GM08714 (cell line): Measurements from ENCODE around the gene ATXN3L.

ENCODE experiments used
- H3K4me3 ChIP-seq: fragments of 200-500 bp; sonication (Bioruptor generic); 2 replicates; pipeline ENCODE4 v1.5.1; 2014; ENCODE audit warnings: mild to moderate bottlenecking, low read length, inconsistent platforms
- ZNF274 ChIP-seq: IDR thresholded peaks from 2 replicates; pipeline ENCODE4 v1.6.1; 2012; ENCODE audit warnings: mild to moderate bottlenecking, low read depth, low read length

Gene ATXN3L

DNA sequence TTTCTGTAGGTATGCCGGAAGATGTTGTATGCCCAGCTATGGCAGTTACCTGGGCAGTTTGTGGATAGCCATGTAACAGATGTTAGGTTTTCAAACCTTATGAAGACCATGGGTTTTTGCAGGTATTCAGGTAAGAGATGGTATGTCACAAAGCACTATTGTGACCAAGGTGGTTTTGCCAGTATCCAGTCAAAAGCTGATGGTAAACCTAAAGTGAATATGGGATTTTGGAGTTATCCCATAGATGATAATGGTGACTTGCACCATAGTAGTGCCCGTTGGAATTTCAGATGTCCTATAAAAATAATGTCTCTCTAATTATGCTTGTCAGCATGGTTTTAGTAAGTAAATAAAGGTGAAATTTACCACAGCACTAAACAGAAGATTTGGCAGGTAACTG is at the start of gene ATXN3L:
ATXN3L (minus strand) TSS at position 101 of the 400 bp plus-strand sequence. CDS start 119 bp downstream, outside the sequence.
- no peak for TF ChIP-seq ZNF274
- H3K4me3 ChIP-seq, result no peak within 1 kb of the TSS

DNA sequence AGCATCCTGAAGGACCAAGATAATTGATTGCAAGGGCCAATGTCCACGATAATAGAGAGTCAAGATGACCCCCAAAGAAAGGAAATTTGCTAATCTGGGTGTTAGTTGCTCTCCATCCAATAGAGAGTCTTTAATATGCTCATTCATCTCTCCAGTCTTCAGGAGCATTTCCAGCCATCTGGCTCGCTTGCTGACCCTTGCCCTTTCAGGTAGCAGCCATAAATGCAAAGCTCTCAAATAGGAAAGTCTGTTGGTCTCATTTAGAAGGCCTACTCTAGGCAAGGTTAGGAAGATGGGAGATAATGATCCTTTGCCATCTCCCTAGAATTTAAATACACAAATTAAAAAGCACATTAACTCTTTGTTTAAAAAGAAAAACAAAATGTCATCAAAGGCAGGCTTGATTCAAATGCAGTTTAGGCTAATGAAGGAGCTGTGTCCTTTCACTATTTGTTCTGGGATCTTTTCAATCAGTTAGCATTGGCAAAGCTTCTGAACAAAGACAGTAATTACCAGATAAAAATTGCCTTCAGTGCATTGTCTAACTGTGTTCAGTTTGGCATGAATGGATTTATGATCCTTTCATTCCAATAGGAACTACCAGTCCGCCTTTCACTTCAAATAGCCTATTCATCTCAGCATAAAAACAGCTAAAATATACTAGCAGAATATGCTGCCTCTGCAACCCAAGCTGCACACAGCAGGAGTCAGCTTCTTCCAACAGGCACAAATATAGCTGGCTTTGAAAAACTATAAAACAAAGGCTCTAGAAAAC is 49.6 kb upstream of the ATXN3L start:
- no peak overlapping the region for H3K4me3 ChIP-seq
- no peak for TF ChIP-seq ZNF274

DNA sequence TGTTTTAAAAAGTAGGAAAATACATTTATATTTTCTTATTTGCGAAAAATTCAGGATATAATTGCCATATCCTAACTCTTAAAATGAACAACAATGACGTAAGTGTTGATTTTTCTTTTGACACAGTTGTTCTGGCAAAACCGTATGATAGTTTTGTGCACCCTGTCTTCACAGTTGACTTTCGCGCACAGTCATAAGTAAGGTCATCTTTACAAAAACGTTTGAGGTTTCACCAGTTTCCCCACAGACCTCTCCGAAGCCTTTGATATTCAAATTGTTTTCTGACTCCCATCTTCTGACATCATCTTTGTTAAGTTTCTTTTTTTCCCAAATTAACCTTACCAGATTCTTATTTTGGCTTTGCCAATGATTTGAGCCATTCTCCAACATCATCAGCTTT is 48.1 kb upstream of the ATXN3L start:
- no peak overlapping the region for H3K4me3 ChIP-seq
- no peak for TF ChIP-seq ZNF274

DNA sequence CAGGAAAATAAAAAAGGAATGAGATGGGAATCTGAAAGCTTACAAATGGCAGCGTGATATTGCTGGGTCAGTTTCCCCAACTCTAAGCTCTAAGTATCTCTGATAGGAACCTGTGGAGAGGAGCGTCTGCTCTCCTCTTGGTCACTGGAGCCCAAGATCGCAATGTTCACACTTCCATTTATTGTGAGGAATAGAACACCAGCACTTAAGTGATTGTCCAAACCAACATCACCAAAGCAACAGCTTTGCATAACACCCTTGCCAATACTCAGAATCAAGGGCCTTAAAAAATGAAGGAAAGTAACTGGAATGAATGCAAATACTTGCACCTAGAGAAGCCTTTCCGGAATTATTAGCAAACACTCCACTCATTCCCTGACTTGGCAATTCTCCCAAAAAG is 46.8 kb upstream of the ATXN3L start:
- H3K4me3 ChIP-seq, result no peak overlapping the region
- TF ChIP-seq ZNF274, result no peak

DNA sequence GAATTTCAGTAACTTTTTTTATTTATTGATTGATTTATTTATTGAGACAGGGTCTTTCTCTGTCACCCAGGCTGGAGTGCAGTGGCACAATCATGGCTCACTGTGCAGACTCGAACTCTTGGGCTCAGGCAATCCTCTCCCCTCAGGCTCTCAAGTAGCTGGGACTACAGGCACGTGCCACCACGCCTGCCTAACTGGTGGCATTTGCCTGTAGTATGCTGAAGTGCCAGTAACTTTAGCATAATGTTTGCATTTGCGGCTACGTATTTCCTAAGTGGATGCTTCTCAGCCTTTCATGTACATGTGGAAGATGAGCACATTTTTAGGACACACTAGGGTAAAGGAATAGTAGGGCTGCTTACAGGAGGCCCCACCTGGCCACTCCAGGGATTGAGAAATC is 45.3 kb upstream of the ATXN3L start:
- no peak overlapping the region for H3K4me3 ChIP-seq
- no peak for TF ChIP-seq ZNF274

DNA sequence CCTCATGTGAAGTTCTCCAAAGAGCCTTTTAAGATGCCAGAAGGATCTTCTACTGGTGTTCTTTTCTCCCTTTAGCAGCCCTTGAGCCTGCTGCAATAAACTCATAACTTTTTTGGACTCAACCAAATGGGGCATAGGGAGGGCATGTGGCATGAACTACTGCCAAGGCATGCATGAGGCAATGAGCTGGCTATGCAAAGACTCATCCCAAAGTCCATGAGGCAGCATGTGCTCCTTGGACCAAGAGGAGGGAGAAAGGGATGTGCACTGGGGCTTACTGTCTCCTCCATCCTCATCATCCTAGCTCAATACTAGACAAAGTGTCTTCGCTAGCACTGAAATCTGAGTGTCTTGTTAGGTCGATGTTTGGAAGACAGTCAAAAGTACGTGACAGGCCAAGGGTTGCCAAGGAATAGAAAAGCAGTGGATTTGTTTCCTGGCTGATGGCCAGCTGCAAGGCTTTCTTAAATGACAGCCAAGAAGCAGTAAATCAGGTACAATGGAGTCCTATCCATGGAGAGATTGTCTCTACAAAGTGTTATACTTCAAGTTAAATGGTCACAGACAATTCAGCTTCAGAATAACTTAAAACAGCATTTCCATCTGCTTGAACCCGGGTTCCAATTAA is 44.5 kb upstream of the ATXN3L start:
- no peak overlapping the region for H3K4me3 ChIP-seq
- no peak for TF ChIP-seq ZNF274

DNA sequence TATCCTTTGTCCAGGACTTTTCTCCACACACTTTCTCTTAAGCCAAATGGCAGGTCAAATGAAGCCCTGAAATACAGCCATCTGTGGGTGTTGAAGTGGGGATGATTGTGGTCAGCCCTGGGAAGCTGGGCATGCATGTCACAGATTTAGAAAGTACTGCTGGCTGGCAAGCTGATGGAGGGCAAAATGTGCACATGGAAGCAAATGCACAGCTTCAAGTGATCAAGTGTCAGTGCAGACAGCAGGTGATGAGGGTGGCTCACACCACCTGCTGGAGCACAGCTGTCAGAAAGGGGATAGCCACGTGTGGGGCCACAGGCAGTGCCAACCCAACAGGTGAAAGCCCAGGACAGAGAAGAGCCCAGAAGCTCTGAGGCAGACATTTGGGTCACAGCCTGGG is 40.3 kb upstream of the ATXN3L start:
- H3K4me3 ChIP-seq, result no peak overlapping the region
- TF ChIP-seq ZNF274, result no peak

DNA sequence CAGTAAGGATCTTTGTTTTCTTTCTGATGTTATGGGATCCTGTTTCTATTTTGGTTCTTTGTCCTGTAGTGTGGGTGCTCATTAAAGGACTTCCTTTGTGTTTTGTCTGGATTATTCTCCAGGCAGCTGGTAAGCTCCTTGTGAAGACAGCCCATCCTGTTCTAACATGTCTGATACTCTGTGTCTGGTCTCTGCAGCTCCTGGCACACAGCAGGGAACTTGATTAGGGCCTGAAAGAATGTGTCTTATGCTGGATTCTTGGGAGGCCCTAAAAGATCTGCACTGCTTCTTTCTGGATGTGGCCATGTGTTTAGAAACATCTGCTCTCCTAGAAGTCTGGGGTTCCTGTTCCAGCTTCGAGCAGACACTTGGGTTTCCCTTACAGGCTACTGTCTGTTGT is 38.1 kb upstream of the ATXN3L start:
- no peak for TF ChIP-seq ZNF274
- no peak overlapping the region for H3K4me3 ChIP-seq

DNA sequence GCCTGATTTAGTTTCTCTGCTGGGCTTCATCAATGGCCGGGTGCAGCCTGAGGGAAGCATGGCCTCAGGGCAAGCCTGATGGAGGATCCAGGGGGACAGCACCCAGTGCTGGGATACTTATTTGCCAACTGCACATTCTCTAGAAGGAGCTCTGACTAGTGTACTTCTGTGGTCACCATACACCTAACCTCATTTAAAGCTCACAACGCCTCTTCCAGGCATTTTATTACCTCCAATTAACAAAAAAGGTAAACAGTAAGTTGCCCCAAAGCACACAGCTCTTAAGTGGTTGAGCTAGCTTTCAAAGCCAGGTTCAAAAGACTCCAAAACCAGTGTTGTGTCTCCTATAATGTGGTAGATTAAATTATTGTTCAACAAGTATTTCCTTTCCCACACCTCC is 26.8 kb upstream of the ATXN3L start:
- no peak overlapping the region for H3K4me3 ChIP-seq
- no peak for TF ChIP-seq ZNF274

DNA sequence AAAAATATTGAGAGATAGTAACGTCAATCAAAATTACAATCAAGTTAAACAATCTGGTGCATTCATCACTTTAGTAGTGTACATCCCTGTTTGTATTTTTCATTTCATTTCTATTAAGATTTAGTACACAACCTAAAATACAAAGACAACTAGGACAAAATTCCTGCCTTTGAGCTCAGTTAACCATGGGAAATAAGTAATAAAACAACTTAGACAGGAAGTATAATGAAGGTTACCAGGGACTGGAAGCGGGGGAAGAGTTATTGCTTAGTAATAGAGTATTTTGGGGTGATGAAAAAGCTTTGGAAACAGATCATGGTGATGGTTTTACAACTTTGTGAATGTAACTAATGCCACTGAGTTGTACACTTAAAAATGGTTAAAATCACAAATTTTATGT is 25.6 kb upstream of the ATXN3L start:
- TF ChIP-seq ZNF274, result no peak
- no peak overlapping the region for H3K4me3 ChIP-seq

DNA sequence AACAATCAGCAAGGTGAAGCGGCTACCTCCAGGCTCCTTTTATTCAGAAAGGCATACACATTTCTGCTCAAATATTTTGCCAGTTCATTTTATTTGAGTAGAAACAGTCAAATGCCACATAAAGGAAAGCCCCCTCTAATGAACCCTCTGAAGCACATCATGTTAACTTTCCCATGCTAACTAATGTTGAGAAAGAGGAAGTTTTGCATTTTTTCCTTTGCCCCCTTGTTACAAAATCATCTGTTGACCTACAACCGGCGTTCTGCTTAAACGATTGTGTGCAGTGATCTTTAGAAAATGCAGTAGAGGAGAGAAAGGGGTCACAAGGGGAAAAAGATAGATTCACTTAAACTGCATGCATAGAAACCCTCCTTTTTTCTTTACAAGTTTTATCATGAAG is 25.2 kb upstream of the ATXN3L start:
- TF ChIP-seq ZNF274, result no peak
- no peak overlapping the region for H3K4me3 ChIP-seq

DNA sequence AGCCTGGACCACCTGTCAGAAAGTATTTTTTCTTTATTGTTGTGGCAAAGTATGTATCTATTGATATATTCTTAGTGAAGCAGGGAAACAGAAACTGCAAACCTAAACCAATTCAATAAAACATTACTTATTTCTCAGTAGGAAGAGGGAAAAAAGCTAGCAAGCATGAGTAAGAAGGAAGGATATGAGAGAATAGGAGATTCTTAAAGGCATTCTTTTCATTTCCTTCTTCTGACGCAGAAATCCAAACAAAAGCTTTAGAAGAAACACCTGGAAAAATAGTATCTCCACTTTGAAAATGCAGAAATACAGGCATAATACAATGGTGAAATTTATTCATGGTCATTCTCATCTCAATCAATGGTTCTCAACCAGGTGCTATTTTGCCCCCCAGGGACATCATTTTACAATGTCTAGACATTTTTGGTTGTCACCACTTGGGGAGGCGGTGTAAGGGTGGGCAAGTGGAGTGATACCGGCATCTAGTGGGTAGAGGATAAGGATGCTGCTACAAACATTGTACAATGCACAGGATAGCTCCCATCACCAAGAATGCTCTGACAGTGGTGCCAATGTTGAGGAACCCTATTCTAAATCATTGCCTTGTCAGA is 21.7 kb upstream of the ATXN3L start:
- H3K4me3 ChIP-seq, result no peak overlapping the region
- TF ChIP-seq ZNF274, result no peak

DNA sequence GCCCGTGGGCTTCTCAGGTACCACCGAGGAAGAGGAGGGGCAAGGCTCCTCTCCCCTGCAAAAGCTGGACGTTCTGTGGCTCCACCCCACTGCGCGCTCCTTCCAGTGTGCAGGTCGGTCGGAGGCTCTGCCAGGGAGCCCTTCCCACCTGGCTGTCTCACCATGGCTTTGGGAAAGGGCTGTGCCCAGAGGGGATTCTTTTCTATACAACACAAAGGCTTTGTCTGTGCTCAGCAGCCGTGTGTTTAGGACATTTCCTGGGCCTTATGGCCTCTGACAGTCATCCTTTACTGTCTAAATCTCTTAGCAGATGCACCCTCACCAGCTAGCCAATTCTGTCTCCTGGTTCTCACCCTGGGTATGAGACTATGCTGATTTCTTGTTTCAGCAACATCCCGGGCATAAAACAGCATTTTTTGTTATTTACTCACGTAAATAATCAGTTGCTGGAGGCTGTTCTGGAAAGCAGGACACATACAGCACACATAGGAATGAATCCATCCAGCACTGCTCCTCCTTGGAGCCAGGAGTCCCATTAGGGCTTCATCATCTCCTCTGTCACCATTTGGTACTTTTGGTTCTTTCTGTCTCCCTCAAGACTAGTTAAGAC is 20.4 kb upstream of the ATXN3L start:
- TF ChIP-seq ZNF274, result no peak
- H3K4me3 ChIP-seq, result no peak overlapping the region

DNA sequence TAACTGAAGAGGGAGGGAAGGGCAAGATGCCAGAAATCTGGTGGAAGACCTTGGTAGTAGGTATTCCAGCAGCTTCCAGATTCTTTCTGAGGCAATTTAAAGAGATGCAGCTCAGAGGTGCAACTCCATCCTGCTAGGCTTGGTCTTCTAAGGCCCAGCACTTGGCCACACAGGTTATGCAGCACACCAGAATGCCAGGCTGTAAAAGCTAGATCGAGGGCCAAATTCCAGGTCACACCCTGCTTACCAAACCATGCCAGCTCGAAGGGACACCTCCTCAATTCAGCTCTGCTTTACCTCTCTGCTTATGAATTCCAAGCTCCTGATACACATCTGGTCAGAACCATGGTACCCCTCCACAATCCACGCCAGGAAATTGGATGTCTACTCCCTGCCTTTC is 19.8 kb upstream of the ATXN3L start:
- no peak for TF ChIP-seq ZNF274
- no peak overlapping the region for H3K4me3 ChIP-seq
